C4-2B (cell line): ENCODE measurements around the gene DIAPH2.

Source experiments
- H3K27ac ChIP-seq: fragments of 450-650 bp; 2 replicates; pipeline ENCODE4 v1.5.1; 2017
- ZFX ChIP-seq: fragments of 450-650 bp; IDR thresholded peaks from 2 replicates; pipeline ENCODE4 v1.6.1; 2017
- TF ChIP-seq, protein P1 (sequence below): fragments of 450-650 bp; conservative IDR thresholded peaks from 2 replicates; pipeline ENCODE4 v1.5.1; 2017; ENCODE audit warnings: mild to moderate bottlenecking

The DIAPH2 gene

DNA sequence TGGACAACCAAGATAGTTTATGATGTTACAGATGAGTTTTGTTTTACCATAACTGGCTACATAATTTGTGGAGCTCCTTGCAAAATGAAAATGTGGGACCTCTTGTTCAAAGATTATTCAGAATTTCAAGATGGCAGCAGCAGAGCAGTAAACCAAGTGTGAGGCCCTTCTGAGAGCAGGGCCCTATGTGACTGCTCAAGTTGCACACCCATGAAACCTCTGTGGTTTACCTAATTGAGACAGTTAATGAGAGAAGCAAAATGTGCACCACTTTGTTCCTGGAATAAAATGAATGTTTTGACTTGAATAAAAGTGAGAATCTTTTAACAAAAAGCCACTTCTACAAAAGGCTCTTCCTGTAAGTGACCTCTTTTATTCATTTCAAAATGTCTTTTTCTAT is 718.3 kb downstream of the DIAPH2 start:
- TF ChIP-seq, protein P1, sequence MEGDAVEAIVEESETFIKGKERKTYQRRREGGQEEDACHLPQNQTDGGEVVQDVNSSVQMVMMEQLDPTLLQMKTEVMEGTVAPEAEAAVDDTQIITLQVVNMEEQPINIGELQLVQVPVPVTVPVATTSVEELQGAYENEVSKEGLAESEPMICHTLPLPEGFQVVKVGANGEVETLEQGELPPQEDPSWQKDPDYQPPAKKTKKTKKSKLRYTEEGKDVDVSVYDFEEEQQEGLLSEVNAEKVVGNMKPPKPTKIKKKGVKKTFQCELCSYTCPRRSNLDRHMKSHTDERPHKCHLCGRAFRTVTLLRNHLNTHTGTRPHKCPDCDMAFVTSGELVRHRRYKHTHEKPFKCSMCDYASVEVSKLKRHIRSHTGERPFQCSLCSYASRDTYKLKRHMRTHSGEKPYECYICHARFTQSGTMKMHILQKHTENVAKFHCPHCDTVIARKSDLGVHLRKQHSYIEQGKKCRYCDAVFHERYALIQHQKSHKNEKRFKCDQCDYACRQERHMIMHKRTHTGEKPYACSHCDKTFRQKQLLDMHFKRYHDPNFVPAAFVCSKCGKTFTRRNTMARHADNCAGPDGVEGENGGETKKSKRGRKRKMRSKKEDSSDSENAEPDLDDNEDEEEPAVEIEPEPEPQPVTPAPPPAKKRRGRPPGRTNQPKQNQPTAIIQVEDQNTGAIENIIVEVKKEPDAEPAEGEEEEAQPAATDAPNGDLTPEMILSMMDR, result no peak
- no peak for TF ChIP-seq ZFX
- H3K27ac ChIP-seq, result no peak overlapping the region

DNA sequence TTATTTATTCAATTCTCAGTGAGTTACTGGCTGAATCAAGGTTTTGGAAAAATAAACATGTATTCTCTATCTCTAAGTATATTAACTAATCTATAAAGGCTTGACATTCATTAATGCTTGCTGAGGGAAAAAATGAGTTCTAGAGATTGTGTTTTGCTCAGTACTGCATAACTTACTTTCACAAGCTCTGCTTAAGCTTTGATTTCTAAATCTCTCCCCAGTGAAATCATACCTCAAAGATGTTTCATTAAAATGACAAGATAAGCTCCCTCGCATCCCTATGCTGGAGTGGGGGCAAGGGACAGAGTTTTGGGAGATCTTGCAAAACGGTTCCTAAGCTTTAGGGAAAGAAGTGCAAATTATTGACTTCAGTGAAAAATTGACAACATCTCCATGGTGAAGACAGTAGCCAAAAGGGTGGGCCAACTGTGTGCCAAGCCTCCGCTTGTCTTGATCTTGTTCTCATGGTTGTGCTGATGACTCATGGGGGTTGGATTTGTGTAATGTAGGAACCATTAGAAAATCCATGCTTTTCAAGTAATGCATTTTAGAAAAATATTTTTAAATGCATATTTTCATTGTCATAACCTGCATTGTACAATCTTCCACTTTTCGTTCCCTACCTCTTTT is 720.5 kb downstream of the DIAPH2 start:
- H3K27ac ChIP-seq, result no peak overlapping the region
- TF ChIP-seq, protein P1, result no peak

DNA sequence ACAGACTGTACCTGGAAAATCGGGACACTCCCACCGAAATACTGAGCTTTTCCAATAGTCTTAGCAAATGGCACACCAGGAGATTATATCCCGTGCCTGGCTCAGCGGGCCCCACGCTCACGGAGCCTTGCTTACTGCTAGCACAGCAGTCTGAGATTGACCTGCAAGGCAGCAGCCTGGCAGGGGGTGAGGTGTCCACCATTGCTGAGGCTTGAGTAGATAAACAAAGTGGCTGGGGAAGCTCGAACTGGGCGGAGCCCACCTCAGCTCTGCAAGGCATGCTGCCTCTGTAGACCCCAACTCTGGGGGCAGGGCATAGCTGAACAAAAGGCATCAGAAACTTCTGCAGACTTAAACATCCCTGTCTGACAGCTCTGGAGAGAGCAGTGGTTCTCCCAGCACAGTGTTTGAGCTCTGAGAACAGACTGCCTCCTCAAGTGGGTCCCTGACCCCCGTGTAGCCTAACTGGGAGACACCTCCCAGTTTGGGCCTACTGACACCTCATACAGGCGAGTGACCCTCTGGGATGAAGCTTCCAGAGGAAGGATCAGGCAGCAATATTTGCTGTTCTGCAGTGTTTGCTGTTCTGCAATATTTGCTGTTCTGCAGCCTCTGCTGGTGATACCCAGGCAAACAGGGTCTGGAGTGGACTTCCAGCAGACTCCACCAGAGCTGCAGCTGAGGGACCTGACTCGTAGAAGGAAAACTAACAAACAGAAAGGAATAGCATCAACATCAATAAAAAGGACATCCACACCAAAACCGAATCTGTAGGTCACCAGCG is 725.2 kb downstream of the DIAPH2 start:
- TF ChIP-seq, protein P1, result peak; percentile 17
- peak overlapping the region; percentile 82 for H3K27ac ChIP-seq

DNA sequence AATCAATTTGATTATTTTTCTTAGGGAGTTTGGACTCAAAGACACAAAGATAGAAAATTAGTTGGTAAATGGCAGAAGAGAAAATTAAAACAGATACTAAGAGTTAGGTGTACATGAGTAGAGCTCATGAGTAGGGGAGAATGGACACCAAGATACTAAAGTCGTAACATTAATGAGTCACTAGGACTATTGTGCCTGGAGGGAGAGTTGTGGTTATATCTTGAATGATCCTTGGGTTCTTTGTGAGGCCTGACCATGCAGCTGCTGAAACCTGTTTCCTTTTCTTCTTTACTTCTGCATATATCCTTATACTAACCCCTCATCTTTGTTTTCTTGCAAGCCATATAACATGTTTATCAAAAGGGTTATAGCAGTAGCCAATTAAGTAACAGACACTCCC is 731.8 kb downstream of the DIAPH2 start:
- TF ChIP-seq, protein P1, result no peak
- TF ChIP-seq ZFX, result no peak
- H3K27ac ChIP-seq, result no peak overlapping the region

DNA sequence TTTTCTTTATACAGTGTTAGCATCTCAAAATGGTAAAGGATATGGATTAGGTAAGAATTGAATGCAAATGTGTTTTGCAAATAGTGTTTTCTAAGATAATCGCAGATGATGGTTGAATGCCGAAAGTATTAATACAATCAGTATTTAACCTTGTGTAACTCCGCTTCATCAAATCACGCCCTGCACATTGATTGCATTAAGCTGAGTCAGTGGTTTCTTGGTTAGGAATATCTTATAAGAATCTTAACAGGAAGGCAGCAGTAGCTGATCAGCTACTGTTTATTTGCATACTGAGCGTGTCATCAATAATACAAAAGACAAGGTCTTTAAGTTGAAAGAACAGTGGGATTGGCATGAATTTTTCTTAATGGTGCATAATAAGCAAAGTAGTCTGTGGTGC is 744.5 kb downstream of the DIAPH2 start:
- TF ChIP-seq ZFX, result no peak
- TF ChIP-seq, protein P1, result no peak
- H3K27ac ChIP-seq, result no peak overlapping the region

DNA sequence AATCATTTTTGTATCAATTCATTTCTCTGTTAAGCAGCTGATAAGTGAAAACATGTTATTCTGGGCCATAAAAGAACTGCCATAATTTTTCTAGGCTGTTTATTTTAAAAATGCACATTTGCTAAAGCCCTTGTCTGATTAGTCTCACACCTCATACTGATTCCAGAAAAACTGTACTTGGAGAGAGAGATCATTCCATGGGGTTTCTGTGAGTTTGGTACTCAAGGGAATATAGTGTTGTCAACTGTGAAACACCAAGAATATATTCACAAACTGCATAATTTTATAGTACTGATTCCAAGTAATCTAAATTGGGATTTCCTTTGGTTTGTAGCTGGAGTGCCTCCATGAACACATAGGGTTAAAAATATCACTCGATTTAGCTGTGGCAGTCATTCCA is 746.6 kb downstream of the DIAPH2 start:
- no peak for TF ChIP-seq ZFX
- TF ChIP-seq, protein P1, result no peak
- no peak overlapping the region for H3K27ac ChIP-seq

DNA sequence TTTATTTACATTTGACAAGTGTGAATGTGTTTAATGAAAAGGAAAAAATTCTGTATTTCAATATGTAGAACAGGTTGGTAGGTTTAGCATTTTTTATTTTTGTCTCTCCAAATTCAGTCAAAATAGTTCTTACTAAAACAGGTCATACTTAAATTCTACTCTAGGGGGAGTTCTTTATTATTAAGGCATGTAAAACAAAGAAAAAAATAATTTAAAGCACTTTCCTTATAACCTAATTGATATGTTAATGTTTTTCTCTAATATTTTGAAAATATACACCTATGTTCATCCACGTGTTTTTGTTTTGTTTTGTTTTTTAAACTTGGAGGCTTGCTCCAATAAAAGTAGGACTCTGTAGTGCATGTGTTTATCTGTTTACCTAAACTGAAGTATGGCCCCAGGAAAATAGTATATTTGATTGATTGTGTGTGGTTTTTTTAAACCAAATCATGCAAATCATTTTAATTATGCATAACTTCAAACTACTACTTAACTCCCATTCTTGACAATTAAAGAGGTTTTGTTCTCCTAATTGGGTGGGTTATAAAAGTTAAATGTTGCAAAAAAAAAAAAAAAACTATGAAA is 761.7 kb downstream of the DIAPH2 start:
- TF ChIP-seq, protein P1, result peak; percentile 46
- no peak for TF ChIP-seq ZFX
- H3K27ac ChIP-seq, result no peak overlapping the region
